GM12878 (cell line): ENCODE results near the gene EHBP1. TPM values are rescaled to one million over a fixed set of nuclear protein-coding genes. Genes with fewer than 3 reads are reported as not detected.

Source experiments
- ATAC-seq: fragments of 200-7000 bp; cut with Tn5 transposase; 3 replicates; pipeline ENCODE4 v1.9.1; 2020; ENCODE audit warnings: mild to moderate bottlenecking, moderate library complexity
- BruUV-seq: library from RNA; stranded (reverse); fragments of 400-500 nt; replicated peaks from 2 replicates; lab custom pipeline; 2021; lab: Mats Ljungman, UMichigan
- CTCF ChIA-PET: fragments of 300-600 bp; sonication (Branson Sonifier 250); formaldehyde crosslinking; extraction: SDS; loops from one replicate; lab custom pipeline; 2021; ENCODE audit warnings: inconsistent platforms; lab: Yijun Ruan, JAX
- POLR2A ChIA-PET: fragments of 350-600 bp; formaldehyde crosslinking; extraction: SDS; loops from one replicate; lab custom pipeline; 2021; ENCODE audit warnings: inconsistent platforms; lab: Charles Lee
- RAD21 ChIA-PET: fragments of 300-600 bp; sonication (Branson Sonifier 250); formaldehyde crosslinking; loops from one replicate; lab custom pipeline; 2023; ENCODE audit warnings: antibody characterized with exemption; ENCODE audit not compliant: unreplicated experiment; lab: Charles Lee
- SMC1A ChIA-PET: fragments of 300-600 bp; sonication (Branson Sonifier 250); formaldehyde crosslinking; loops from one replicate; lab custom pipeline; 2023; ENCODE audit not compliant: unreplicated experiment, uncharacterized antibody; lab: Charles Lee
- DNase-seq: peaks from one replicate; pipeline ENCODE4 v3.0.0-alpha.2; 2011; ENCODE audit warnings: low read depth, low spot score
- FAIRE-seq: peaks from 3 replicates; lab custom pipeline; 2011; peaks lifted over from hg19 to GRCh38; lab: Jason Lieb, UNC
- H2AFZ ChIP-seq: 2 replicates; pipeline ENCODE4 v1.6.0; 2011; ENCODE audit warnings: low read depth, low read length, control low read depth; ENCODE audit not compliant: control insufficient read depth
- H3K27ac ChIP-seq: 2 replicates; pipeline ENCODE4 v1.5.1; 2011; ENCODE audit warnings: control low read depth; ENCODE audit not compliant: control insufficient read depth, insufficient read depth
- H3K27me3 ChIP-seq, 2 experiments: replicated peaks in 1 of 2; 2 replicates each; pipeline versions ENCODE4 v1.6.0 to v1.6.1; 2011; ENCODE audit warnings: low read length in 1 of 2; ENCODE audit not compliant: control insufficient read depth in 2 of 2, insufficient read depth in 2 of 2
- H3K36me3 ChIP-seq, 2 experiments: 2 replicates each; pipeline ENCODE4 v1.5.1; 2011; ENCODE audit warnings: low read length in 1 of 2; ENCODE audit not compliant: control insufficient read depth in 2 of 2, insufficient read depth in 2 of 2
- H3K4me1 ChIP-seq: 2 replicates; pipeline ENCODE4 v1.6.1; 2011; ENCODE audit warnings: mild to moderate bottlenecking, low read length, moderate library complexity, mixed read lengths; ENCODE audit not compliant: control insufficient read depth, insufficient read depth
- H3K4me2 ChIP-seq: 2 replicates; pipeline ENCODE4 v1.6.0; 2011; ENCODE audit warnings: control low read depth; ENCODE audit not compliant: control insufficient read depth, insufficient read depth
- H3K4me3 ChIP-seq: fragments of 200-600 bp; sonication (generic); 2 replicates; pipeline ENCODE4 v1.5.1; 2016
- H3K79me2 ChIP-seq: 2 replicates; pipeline ENCODE4 v1.6.0; 2011; ENCODE audit warnings: low read length; ENCODE audit not compliant: control insufficient read depth, insufficient read depth
- H3K9ac ChIP-seq: 2 replicates; pipeline ENCODE4 v1.8.0; 2011; ENCODE audit warnings: low read length, control low read depth, mixed read lengths; ENCODE audit not compliant: control insufficient read depth, insufficient read depth
- H3K9me3 ChIP-seq: replicated peaks from 3 replicates; pipeline ENCODE4 v1.5.1; 2011; ENCODE audit warnings: mild to moderate bottlenecking, low read length; ENCODE audit not compliant: control insufficient read depth, insufficient read depth
- H4K20me1 ChIP-seq: 2 replicates; pipeline ENCODE4 v1.6.0; 2011; ENCODE audit not compliant: control insufficient read depth, insufficient read depth
- ATF3 ChIP-seq: IDR thresholded peaks from 2 replicates; pipeline ENCODE4 v1.6.1; 2011; ENCODE audit warnings: low read depth, mild to moderate bottlenecking, low read length, moderate library complexity, borderline replicate concordance; ENCODE audit errors: extremely low read depth
- ATF7 ChIP-seq: fragments of 450-650 bp; IDR thresholded peaks from 2 replicates; pipeline ENCODE4 v1.6.1; 2016; ENCODE audit warnings: low read depth, mild to moderate bottlenecking
- BACH1 ChIP-seq: fragments of 450-650 bp; IDR thresholded peaks from 2 replicates; pipeline ENCODE4 v1.6.1; 2017; ENCODE audit warnings: mild to moderate bottlenecking, borderline replicate concordance
- CREB1 ChIP-seq: IDR thresholded peaks from 2 replicates; pipeline ENCODE4 v1.6.1; 2012; ENCODE audit warnings: low read depth, mild to moderate bottlenecking, inconsistent platforms
- EP300 ChIP-seq, 2 experiments: fragments of 150-350 bp in 1 of 2; IDR thresholded peaks; 2 replicates each; pipeline ENCODE4 v1.6.1; 2011 to 2012; ENCODE audit warnings: low read depth in 2 of 2, low read length in 2 of 2, borderline replicate concordance in 1 of 2, improper control_type of control experiment in 1 of 2, inconsistent platforms in 1 of 2; ENCODE audit not compliant: control insufficient read depth in 1 of 2
- ETV6 ChIP-seq, 2 experiments: fragments of 450-650 bp in 1 of 2; IDR thresholded peaks in 1 of 2; conservative IDR thresholded peaks in 1 of 2; 2 replicates each; pipeline ENCODE4 v1.6.1; 2014; ENCODE audit warnings: antibody characterized with exemption in 1 of 2, borderline replicate concordance in 1 of 2, low read depth in 1 of 2, mild to moderate bottlenecking in 1 of 2, moderate library complexity in 1 of 2
- IRF5 ChIP-seq: fragments of 450-650 bp; IDR thresholded peaks from 2 replicates; pipeline ENCODE4 v1.6.1; 2017; ENCODE audit warnings: borderline replicate concordance
- MLLT1 ChIP-seq: fragments of 450-650 bp; IDR thresholded peaks from 2 replicates; pipeline ENCODE4 v1.6.1; 2016; ENCODE audit warnings: mild to moderate bottlenecking
- MTA3 ChIP-seq: IDR thresholded peaks from 2 replicates; pipeline ENCODE4 v1.6.1; 2012; ENCODE audit warnings: low read length, inconsistent platforms, borderline replicate concordance
- NFYB ChIP-seq: IDR thresholded peaks from 2 replicates; pipeline ENCODE4 v1.6.1; 2011; ENCODE audit warnings: low read depth, mild to moderate bottlenecking, low read length, improper control_type of control experiment, moderate library complexity; ENCODE audit not compliant: insufficient read depth
- RAD21 ChIP-seq: IDR thresholded peaks from 2 replicates; pipeline ENCODE4 v1.6.1; 2011; ENCODE audit warnings: mild to moderate bottlenecking, low read depth, low read length, moderate library complexity; ENCODE audit not compliant: insufficient read depth
- RB1 ChIP-seq: fragments of 450-650 bp; formaldehyde crosslinking; IDR thresholded peaks from 2 replicates; pipeline ENCODE4 v1.6.1; 2017; ENCODE audit warnings: mild to moderate bottlenecking, borderline replicate concordance
- SMAD5 ChIP-seq: IDR thresholded peaks from 2 replicates; pipeline ENCODE4 v1.6.1; 2016; ENCODE audit warnings: antibody characterized with exemption, low read depth
- SUZ12 ChIP-seq: fragments of 200-600 bp; sonication (generic); IDR thresholded peaks from one replicate; pipeline ENCODE4 v1.6.1; 2018; ENCODE audit warnings: antibody characterized with exemption, mild to moderate bottlenecking; ENCODE audit not compliant: unreplicated experiment
- ZBTB40 ChIP-seq: fragments of 450-650 bp; IDR thresholded peaks from 2 replicates; pipeline ENCODE4 v1.6.1; 2016; ENCODE audit warnings: mild to moderate bottlenecking, moderate library complexity, borderline replicate concordance
- WGBS: methylation state at CpG from one replicate; pipeline ENCODE4 v1.1.6; 2016; ENCODE audit warnings: low lambda C conversion rate; ENCODE audit not compliant: insufficient replicate concordance, insufficient coverage; ENCODE audit errors: missing lambda C conversion rate; 5-methylcytosine and 5-hydroxymethylcytosine counted together
- in situ Hi-C: fragments of 300-500 bp; cut with MboI; formaldehyde crosslinking; loops from 9 replicates; pipeline ENCODE4 v1.14.3; 2018; ENCODE audit warnings: mixed read lengths
- intact Hi-C: fragments of 100-400 bp; cut with micrococcal nuclease; formaldehyde crosslinking; loops from one replicate; pipeline ENCODE4 v1.14.2; 2022; ENCODE audit not compliant: unreplicated experiment
- polyA plus RNA-seq, 11 experiments: library from polyadenylated mRNA; depleted of rRNA in 4 of 11; unstranded in 6 of 11; stranded (reverse) in 5 of 11; fragments of >200 nt; fragmentation: Nextera tagmentation in 4 of 11; fragmentation: Illumina TruSeq in 1 of 11; extraction: Ambion mirVana in 4 of 11; extraction: Trizol in 1 of 11; gene quantifications; 1 replicate in 1 of 11; 2 replicates in 10 of 11; pipeline versions ENCODE4 v1.2.1 to v1.2.3, GENCODE V29; 2011 to 2016; ENCODE audit warnings: inconsistent platforms in 2 of 11, missing spikeins in 2 of 11, low read depth in 1 of 11
- total RNA-seq, 4 experiments: library from RNA; depleted of rRNA in 3 of 4; stranded (reverse); fragments of >200 nt in 3 of 4; fragmentation: Illumina TruSeq in 1 of 4; extraction: Trizol in 1 of 4; gene quantifications; 2 replicates each; pipeline versions ENCODE4 v1.2.1 to v1.2.3, GENCODE V29; 2013 to 2021

Gene EHBP1
- total and polyA plus RNA-seq, 10 of the 15 experiments (the other 5 are each of a cell fraction or from before 2014, with no cell fraction given) = 5.7 to 26.1 (median 13.6) TPM

GRCh38 chr2:62745891-62746481 lies 40.5 kb downstream of the EHBP1 start:
- WGBS = 95% methylated on average over 5 of the region's 5 CpGs
- SMC1A ChIA-PET = interaction anchor here (1.0 to 2.7 kb wide), 5 partner anchors 8 to 36 kb away, joined by 4 to 9 read pairs (median 4); no protein-coding TSS in a partner anchor
- POLR2A ChIA-PET = interaction anchor here (0.6 to 1.4 kb wide), 5 partner anchors 9 to 292 kb away, joined by 3 read pairs; partner anchors contain the start of gene EHBP1
- intact Hi-C loops = no loop called here
- Histone ChIP-seq H3K4me2 (no peak overlapping the region), H3K27me3 (no peaks in the 10 kb centered on the region), H3K9ac (no peak overlapping the region), H2AFZ (no peak overlapping the region), H3K4me3 (no peak overlapping the region), H3K79me2 (peaks cover 2% of the 10 kb centered on the region), H3K27ac (no peak overlapping the region), H3K36me3 (0 out of 4 replicates have a peak, but pooled peaks cover 0 to 4% of the 10 kb centered on the region in 2 experiments), H3K9me3 (no peaks in the 10 kb centered on the region; the same call in 1 of the 3 replicates), H3K4me1 (no peaks in the 10 kb centered on the region), H4K20me1 (no peaks in the 10 kb centered on the region)
- FAIRE-seq (no peak), ATAC-seq (no peak), DNase-seq (no peak)
- BruUV-seq = no TSS peak
- RAD21 ChIA-PET = interaction anchor here (0.8 kb wide), 2 partner anchors 86 to 1990 kb away, joined by 3 read pairs; no protein-coding TSS in a partner anchor
- in situ Hi-C loops = no loop called here
- CTCF ChIA-PET = interaction anchor here (0.6 to 1.1 kb wide), 4 partner anchors 8 to 474 kb away, joined by 3 read pairs; no protein-coding TSS in a partner anchor
- TF ChIP-seq ETV6 (conservative IDR thresholded peaks at IDR 0.05 in 1 of 2, IDR thresholded peaks at IDR 0.05 in 1 of 2; ENCODE audit: borderline replicate concordance in 1 of 2, low read depth in 1 of 2) = no peak
- TF ChIP-seq SUZ12 = no peak
- no peak for TF ChIP-seq ZBTB40
- no peak for TF ChIP-seq RAD21
- no peak for TF ChIP-seq ATF7
- TF ChIP-seq EP300 (IDR thresholded peaks at IDR 0.05; ENCODE audit: borderline replicate concordance in 1 of 2, control insufficient read depth in 1 of 2, low read depth in 2 of 2, low read length in 2 of 2) = no peak
- no peak for TF ChIP-seq RB1
- TF ChIP-seq MLLT1 = no peak
- TF ChIP-seq ATF3 = no peak
- TF ChIP-seq BACH1 = no peak
- TF ChIP-seq IRF5 = no peak
- TF ChIP-seq MTA3 = no peak
- TF ChIP-seq SMAD5 = no peak
- TF ChIP-seq NFYB = no peak
- no peak for TF ChIP-seq CREB1
